H9 (cell line): ENCODE measurements around the gene SLC2A10. TPM values are rescaled to one million over a fixed set of nuclear protein-coding genes. Genes with fewer than 3 reads are reported as not detected.

Source experiments
- DNase-seq: peaks from one replicate; pipeline ENCODE4 v3.0.0-alpha.2; 2017
- H2AFZ ChIP-seq: one replicate; pipeline ENCODE4 v1.6.1; 2013; ENCODE audit warnings: mild to moderate bottlenecking, low read length, control low read depth, moderate library complexity
- H2AK5ac ChIP-seq: 2 replicates; pipeline ENCODE4 v1.6.1; 2013; ENCODE audit warnings: low read length, control low read depth, mixed read lengths; ENCODE audit not compliant: insufficient read length
- H2BK120ac ChIP-seq: one replicate; pipeline ENCODE4 v1.6.1; 2013; ENCODE audit warnings: low read depth, mild to moderate bottlenecking, low read length, control low read depth, inconsistent platforms; ENCODE audit not compliant: poor library complexity, severe bottlenecking
- H2BK12ac ChIP-seq: 2 replicates; pipeline ENCODE4 v1.6.1; 2013; ENCODE audit warnings: low read length, control low read depth, mixed read lengths, low read depth; ENCODE audit not compliant: insufficient read length
- H2BK15ac ChIP-seq: 2 replicates; pipeline ENCODE4 v1.6.1; 2013; ENCODE audit warnings: low read depth, low read length, control low read depth
- H2BK20ac ChIP-seq: one replicate; pipeline ENCODE4 v1.6.1; 2013; ENCODE audit warnings: low read depth, mild to moderate bottlenecking, low read length, control low read depth, inconsistent platforms; ENCODE audit not compliant: poor library complexity, severe bottlenecking
- H2BK5ac ChIP-seq: 2 replicates; pipeline ENCODE4 v1.6.1; 2013; ENCODE audit warnings: low read length, control low read depth, mixed read lengths; ENCODE audit not compliant: insufficient read length
- H3K14ac ChIP-seq: 2 replicates; pipeline ENCODE4 v1.6.1; 2013; ENCODE audit warnings: low read length, control low read depth; ENCODE audit not compliant: insufficient read depth
- H3K18ac ChIP-seq: 2 replicates; pipeline ENCODE4 v1.6.1; 2013; ENCODE audit warnings: low read depth, mild to moderate bottlenecking, mixed read lengths, low read length, control low read depth; ENCODE audit not compliant: insufficient read length
- H3K23ac ChIP-seq: 2 replicates; pipeline ENCODE4 v1.6.1; 2013; ENCODE audit warnings: low read length, control low read depth, mixed read lengths, low read depth; ENCODE audit not compliant: insufficient read length
- H3K23me2 ChIP-seq: 2 replicates; pipeline ENCODE4 v1.6.1; 2013; ENCODE audit warnings: low read depth, mild to moderate bottlenecking, mixed read lengths, low read length, control low read depth; ENCODE audit not compliant: insufficient read length, poor library complexity, severe bottlenecking
- H3K27ac ChIP-seq: 2 replicates; pipeline ENCODE4 v1.5.1; 2013; ENCODE audit warnings: low read length, control low read depth, mixed read lengths, low read depth; ENCODE audit not compliant: insufficient read length
- H3K27me3 ChIP-seq: 2 replicates; pipeline ENCODE4 v1.6.1; 2013; ENCODE audit warnings: low read length, control low read depth, inconsistent platforms; ENCODE audit not compliant: insufficient read depth
- H3K4ac ChIP-seq: 2 replicates; pipeline ENCODE4 v1.6.1; 2013; ENCODE audit warnings: low read depth, mild to moderate bottlenecking, control low read depth, inconsistent platforms, low read length, moderate library complexity
- H3K4me1 ChIP-seq: 2 replicates; pipeline ENCODE4 v1.6.1; 2013; ENCODE audit warnings: low read length, control low read depth, inconsistent platforms; ENCODE audit not compliant: insufficient read depth
- H3K4me2 ChIP-seq: 2 replicates; pipeline ENCODE4 v1.6.1; 2013; ENCODE audit warnings: low read length, control low read depth, mixed read lengths; ENCODE audit not compliant: insufficient read length, insufficient read depth
- H3K56ac ChIP-seq: 2 replicates; pipeline ENCODE4 v1.6.1; 2013; ENCODE audit warnings: low read depth, mild to moderate bottlenecking, mixed read lengths, low read length, control low read depth; ENCODE audit not compliant: insufficient read length
- H3K79me1 ChIP-seq: 2 replicates; pipeline ENCODE4 v1.6.1; 2013; ENCODE audit warnings: low read depth, mild to moderate bottlenecking, moderate library complexity, low read length, control low read depth, inconsistent platforms; ENCODE audit not compliant: insufficient read depth, poor library complexity, severe bottlenecking
- H3K79me2 ChIP-seq: 2 replicates; pipeline ENCODE4 v1.6.1; 2013; ENCODE audit warnings: low read length, control low read depth, inconsistent platforms; ENCODE audit not compliant: insufficient read depth
- H3K9ac ChIP-seq: 2 replicates; pipeline ENCODE4 v1.6.1; 2013; ENCODE audit warnings: low read length, control low read depth, mixed read lengths; ENCODE audit not compliant: insufficient read length; ENCODE audit errors: extremely low read depth
- H3K9me3 ChIP-seq: one replicate; pipeline ENCODE4 v1.6.1; 2013; ENCODE audit warnings: low read depth, low read length, inconsistent platforms; ENCODE audit not compliant: control insufficient read depth
- H3T11ph ChIP-seq: one replicate; pipeline ENCODE4 v1.6.1; 2013; ENCODE audit warnings: mild to moderate bottlenecking, low read length, control low read depth, inconsistent platforms
- H4K20me1 ChIP-seq: one replicate; pipeline ENCODE4 v1.6.1; 2013; ENCODE audit not compliant: control insufficient read depth, insufficient read length, insufficient read depth
- H4K5ac ChIP-seq: 2 replicates; pipeline ENCODE4 v1.6.1; 2013; ENCODE audit warnings: low read depth, mild to moderate bottlenecking, mixed read lengths, low read length, control low read depth; ENCODE audit not compliant: insufficient read length
- H4K8ac ChIP-seq: replicated peaks from 2 replicates; pipeline ENCODE4 v1.6.1; 2013; ENCODE audit warnings: low read length, control low read depth, mixed read lengths, low read depth; ENCODE audit not compliant: insufficient read length
- H4K91ac ChIP-seq: 2 replicates; pipeline ENCODE4 v1.6.1; 2013; ENCODE audit warnings: low read depth, mild to moderate bottlenecking, moderate library complexity, mixed read lengths, low read length, control low read depth; ENCODE audit not compliant: insufficient read length
- H3K27ac Mint-ChIP-seq, 3 experiments: 2 replicates in 2 of 3; 3 replicates in 1 of 3; pipeline ENCODE4 v1.8.0; 2020 to 2021; ENCODE audit warnings: mixed read lengths in 3 of 3, mild to moderate bottlenecking in 1 of 3, moderate library complexity in 1 of 3
- H3K27me3 Mint-ChIP-seq: 2 replicates; pipeline ENCODE4 v1.8.0; 2021; ENCODE audit warnings: low read depth, mild to moderate bottlenecking, moderate library complexity, mixed read lengths
- H3K36me3 Mint-ChIP-seq, 3 experiments: 2 replicates in 2 of 3; 3 replicates in 1 of 3; pipeline ENCODE4 v1.8.0; 2020 to 2021; ENCODE audit warnings: low read depth in 3 of 3, mixed read lengths in 3 of 3; ENCODE audit not compliant: insufficient read depth in 1 of 3
- H3K4me1 Mint-ChIP-seq, 2 experiments: 2 replicates each; pipeline ENCODE4 v1.8.0; 2020; ENCODE audit warnings: mixed read lengths in 2 of 2
- H3K4me3 Mint-ChIP-seq, 2 experiments: 2 replicates in 1 of 2; 3 replicates in 1 of 2; pipeline ENCODE4 v1.8.0; 2020 to 2021; ENCODE audit warnings: mild to moderate bottlenecking in 2 of 2, mixed read lengths in 2 of 2, moderate library complexity in 1 of 2
- H3K9me3 Mint-ChIP-seq, 2 experiments: 2 replicates in 1 of 2; 3 replicates in 1 of 2; pipeline ENCODE4 v1.8.0; 2020; ENCODE audit warnings: mild to moderate bottlenecking in 2 of 2, mixed read lengths in 2 of 2, moderate library complexity in 1 of 2
- CTCF ChIP-seq: fragments of 200-600 bp; sonication (generic); conservative IDR thresholded peaks from 3 replicates; pipeline ENCODE4 v1.8.0; 2021; ENCODE audit warnings: antibody characterized with exemption, mild to moderate bottlenecking
- WGBS: extraction: QIAGEN DNeasy Blood & Tissue Kit; methylation state at CpG from one replicate; pipeline ENCODE4 v1.1.7; 2013; ENCODE audit warnings: missing lambda C conversion rate, low lambda C conversion rate, mixed read lengths; ENCODE audit not compliant: insufficient read length; ENCODE audit errors: extremely low coverage; 5-methylcytosine and 5-hydroxymethylcytosine counted together
- total RNA-seq: library from RNA; stranded (reverse); gene quantifications from 2 replicates; pipeline ENCODE4 v1.2.1, GENCODE V29; 2021

Gene SLC2A10
- total RNA-seq, 1 experiment from 2014 or later, result 8.2 TPM

DNA sequence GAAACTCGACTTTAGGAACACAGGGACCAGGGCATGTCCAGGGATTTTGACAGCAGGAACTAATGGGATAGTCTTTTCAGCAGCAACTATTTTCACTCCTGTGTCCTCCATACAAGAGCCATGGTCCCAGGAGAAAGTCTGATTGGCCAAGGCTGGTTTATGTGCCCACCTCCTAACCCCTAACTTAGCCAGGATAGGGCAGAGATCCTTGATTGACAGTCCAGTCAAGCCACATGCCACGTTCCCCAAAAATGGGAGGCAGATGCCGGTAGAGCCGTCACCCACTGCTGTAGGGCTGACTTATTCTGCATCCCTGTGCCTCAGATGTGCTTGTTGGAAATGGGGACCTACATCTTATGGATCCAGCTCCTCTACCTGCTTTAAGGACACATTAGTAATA is 22.3 kb downstream of the SLC2A10 start:
- no peak overlapping the region for H2BK12ac ChIP-seq
- H3K18ac ChIP-seq, result no peak overlapping the region
- Mint-ChIP-seq H3K4me1 (peaks cover under 1 to 2% of the 10 kb centered on the region in 2 experiments; a peak in 3 of 4 replicates), H3K27me3 (no peaks in the 10 kb centered on the region; the same call in 1 of the 2 replicates), H3K4me3 (no peak overlapping the region), H3K27ac (peak overlapping the region in 1 of 3 experiments; percentile 68; a peak in 2 of 7 replicates), H3K36me3 (peaks cover 4 to 23% (median 22%) of the 10 kb centered on the region in 3 experiments; a peak in 3 of 7 replicates), H3K9me3 (no peaks in the 10 kb centered on the region; a peak in 1 of 5 replicates)
- no peak overlapping the region for H2BK15ac ChIP-seq
- no peaks in the 10 kb centered on the region for H3K23me2 ChIP-seq
- no peak overlapping the region for H4K91ac ChIP-seq
- TF ChIP-seq CTCF, result no peak
- H3K79me1 ChIP-seq, result no peaks in the 10 kb centered on the region
- H2BK120ac ChIP-seq, result no peak overlapping the region
- H3K23ac ChIP-seq, result no peak overlapping the region
- no peak overlapping the region for H2AFZ ChIP-seq
- no peaks in the 10 kb centered on the region for H3K9me3 ChIP-seq
- H2BK5ac ChIP-seq, result no peak overlapping the region
- H3K4me1 ChIP-seq, result no peaks in the 10 kb centered on the region
- H4K8ac ChIP-seq, result no peak overlapping the region
- no peak overlapping the region for H3K27ac ChIP-seq
- no peak overlapping the region for H4K5ac ChIP-seq
- no peak overlapping the region for H3K56ac ChIP-seq
- no peaks in the 10 kb centered on the region for H4K20me1 ChIP-seq
- no CpG with 5 or more reads among the region's 4 CpGs for WGBS
- H3K4ac ChIP-seq, result no peak overlapping the region
- no peak overlapping the region for H3T11ph ChIP-seq
- H3K79me2 ChIP-seq, result no peaks in the 10 kb centered on the region
- H3K9ac ChIP-seq, result no peak overlapping the region
- H3K4me2 ChIP-seq, result no peak overlapping the region
- DNase-seq, result peak; percentile 34
- H3K14ac ChIP-seq, result no peak overlapping the region
- no peak overlapping the region for H2AK5ac ChIP-seq
- H3K27me3 ChIP-seq, result no peaks in the 10 kb centered on the region
- H2BK20ac ChIP-seq, result no peak overlapping the region
